IPS-18a (cell line): ENCODE results near the gene DRGX.

ENCODE experiments used
- H3K27ac ChIP-seq: one replicate; pipeline ENCODE4 v1.5.1; 2013; ENCODE audit warnings: low read length
- H3K27me3 ChIP-seq: one replicate; pipeline ENCODE4 v1.6.1; 2013; ENCODE audit warnings: mild to moderate bottlenecking, low read length; ENCODE audit not compliant: control insufficient read depth, insufficient read depth
- H3K36me3 ChIP-seq: one replicate; pipeline ENCODE4 v1.6.1; 2013; ENCODE audit warnings: low read depth, low read length; ENCODE audit not compliant: control insufficient read depth
- H3K4me1 ChIP-seq: one replicate; pipeline ENCODE4 v1.6.1; 2013; ENCODE audit warnings: low read depth, low read length; ENCODE audit not compliant: control insufficient read depth
- H3K4me3 ChIP-seq: one replicate; pipeline ENCODE4 v1.5.1; 2013; ENCODE audit warnings: low read length
- H3K9ac ChIP-seq: one replicate; pipeline ENCODE4 v1.6.1; 2013; ENCODE audit warnings: mild to moderate bottlenecking, low read length, moderate library complexity
- H3K9me3 ChIP-seq: one replicate; pipeline ENCODE4 v1.6.1; 2013; ENCODE audit warnings: low read depth, low read length; ENCODE audit not compliant: control insufficient read depth

Gene DRGX

DNA sequence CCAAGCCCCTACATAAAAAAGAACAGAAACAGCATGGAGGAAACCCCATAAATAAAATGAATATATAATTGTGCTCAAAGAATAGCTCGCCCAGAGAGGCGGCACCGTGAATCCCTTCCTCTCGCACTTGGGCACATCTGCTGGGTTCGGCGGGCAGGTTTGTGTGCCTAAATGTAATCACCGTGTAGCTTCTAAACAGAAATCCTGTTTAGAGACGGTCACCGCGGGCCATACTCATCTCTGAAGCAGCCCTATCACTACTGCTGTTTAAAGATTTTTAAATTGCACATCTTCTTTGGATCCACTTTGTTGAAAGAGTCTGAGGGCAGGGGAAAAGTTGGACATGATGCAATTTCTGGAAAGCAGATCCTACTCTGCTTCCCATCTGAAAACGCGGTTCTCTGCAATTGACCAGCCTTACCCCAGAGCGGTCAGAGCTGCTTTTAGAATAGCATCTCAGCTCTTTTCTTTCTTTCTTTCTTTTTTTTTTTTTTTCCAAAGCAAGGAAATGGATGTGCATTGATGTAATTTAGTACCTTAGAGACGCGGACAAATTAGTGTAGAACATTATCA is 6.4 kb downstream of the DRGX start:
- peaks cover 43% of the 10 kb centered on the region for H3K27me3 ChIP-seq
- H3K4me3 ChIP-seq = no peak overlapping the region
- H3K9me3 ChIP-seq = no peaks in the 10 kb centered on the region
- no peaks in the 10 kb centered on the region for H3K4me1 ChIP-seq
- no peaks in the 10 kb centered on the region for H3K36me3 ChIP-seq
- no peak overlapping the region for H3K27ac ChIP-seq
- no peak overlapping the region for H3K9ac ChIP-seq

DNA sequence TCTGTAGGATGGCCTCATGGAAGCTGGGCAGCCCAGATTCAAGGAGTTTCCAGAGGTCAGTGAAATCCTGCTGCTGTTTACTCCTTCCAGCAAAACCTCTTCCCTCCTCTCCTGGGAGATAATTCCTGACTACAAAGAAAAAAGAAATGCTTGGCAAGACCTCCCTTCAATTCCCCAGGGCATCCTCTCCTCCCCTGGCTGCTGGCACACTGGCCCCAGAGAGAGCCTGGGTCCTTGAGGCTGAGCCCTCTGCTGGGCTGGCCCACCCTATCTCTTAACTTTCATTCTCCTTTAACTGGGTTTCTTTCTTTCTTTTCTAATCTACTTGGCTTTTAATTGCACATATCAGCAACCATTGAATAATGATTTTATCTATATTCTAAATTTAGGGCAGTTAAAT is 7.7 kb downstream of the DRGX start:
- Histone ChIP-seq H3K27ac (no peak overlapping the region), H3K4me3 (no peak overlapping the region), H3K9me3 (no peaks in the 10 kb centered on the region), H3K27me3 (peaks cover 30% of the 10 kb centered on the region), H3K9ac (no peak overlapping the region), H3K4me1 (no peaks in the 10 kb centered on the region), H3K36me3 (no peaks in the 10 kb centered on the region)

DNA sequence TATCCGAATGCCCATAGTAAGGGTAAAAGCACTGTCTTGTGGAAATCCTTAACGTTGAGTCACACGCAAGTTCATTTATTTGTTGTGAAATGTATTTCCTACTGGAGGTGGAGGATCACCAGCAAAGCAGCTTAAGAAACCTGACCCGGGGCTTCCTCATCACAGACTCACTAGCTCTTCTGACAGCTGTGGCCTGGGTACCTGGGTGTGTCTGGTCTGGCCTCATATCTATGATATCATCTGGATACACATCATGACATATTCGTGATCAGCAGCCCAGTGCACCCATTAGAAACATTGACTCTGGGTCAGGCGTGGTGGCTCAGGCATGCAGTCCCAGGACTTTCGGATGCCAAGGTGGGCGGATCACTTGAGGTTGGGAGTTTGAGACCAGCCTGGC is 8.8 kb downstream of the DRGX start:
- Histone ChIP-seq H3K9me3 (no peaks in the 10 kb centered on the region), H3K27ac (no peak overlapping the region), H3K4me3 (no peak overlapping the region), H3K27me3 (peaks cover 19% of the 10 kb centered on the region), H3K9ac (no peak overlapping the region), H3K4me1 (no peaks in the 10 kb centered on the region), H3K36me3 (no peaks in the 10 kb centered on the region)

DNA sequence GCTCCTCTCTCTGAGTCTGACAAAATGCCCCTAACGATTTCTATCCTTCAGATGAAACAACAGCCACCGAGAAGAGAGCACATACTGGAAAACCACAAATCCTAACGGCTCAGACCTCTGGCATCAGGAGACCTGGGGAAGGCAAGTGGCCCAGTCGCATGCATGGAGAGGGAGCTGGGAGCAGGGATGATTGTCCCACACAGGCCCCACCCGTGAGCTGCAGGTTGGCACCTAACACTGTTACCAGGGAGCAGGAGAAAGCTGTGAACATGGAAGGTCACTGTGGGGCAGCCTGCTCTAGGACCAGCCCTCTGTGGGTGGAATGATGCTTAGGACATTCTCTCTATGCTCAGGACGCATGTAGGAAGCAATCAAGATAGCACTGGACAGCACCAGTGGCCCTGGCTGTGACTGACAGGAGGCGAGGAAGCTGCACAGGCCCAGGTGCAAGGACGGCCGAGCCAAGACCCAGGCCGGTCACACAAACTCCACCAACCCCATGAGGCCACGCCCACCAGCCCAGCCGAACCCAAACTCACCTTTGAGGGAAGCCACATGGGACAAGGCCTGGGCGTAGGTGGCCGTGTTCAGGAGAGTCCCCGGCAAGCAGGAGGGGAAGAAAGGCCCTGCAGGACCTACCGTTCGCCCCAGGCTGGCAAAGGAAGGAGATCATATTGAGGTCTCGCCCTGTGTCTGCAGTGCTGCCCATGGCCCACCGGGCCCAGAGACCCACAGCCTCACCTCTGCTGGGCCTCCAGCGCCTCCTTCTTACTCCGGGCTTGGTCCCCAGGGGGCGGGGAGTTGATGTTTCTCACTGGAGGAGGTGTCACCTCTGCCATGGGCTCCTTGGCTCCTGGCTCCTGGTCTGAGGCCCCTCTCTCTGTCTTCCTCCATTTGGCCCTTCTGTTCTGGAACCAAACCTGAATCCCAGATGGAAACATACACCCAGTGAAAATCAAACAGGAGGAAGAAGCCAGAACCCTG is 9.7 kb downstream of the DRGX start:
- no peaks in the 10 kb centered on the region for H3K9me3 ChIP-seq
- peaks cover 11% of the 10 kb centered on the region for H3K27me3 ChIP-seq
- H3K36me3 ChIP-seq = no peaks in the 10 kb centered on the region
- H3K4me1 ChIP-seq = no peaks in the 10 kb centered on the region
- H3K27ac ChIP-seq = no peak overlapping the region
- H3K4me3 ChIP-seq = no peak overlapping the region
- H3K9ac ChIP-seq = no peak overlapping the region

DNA sequence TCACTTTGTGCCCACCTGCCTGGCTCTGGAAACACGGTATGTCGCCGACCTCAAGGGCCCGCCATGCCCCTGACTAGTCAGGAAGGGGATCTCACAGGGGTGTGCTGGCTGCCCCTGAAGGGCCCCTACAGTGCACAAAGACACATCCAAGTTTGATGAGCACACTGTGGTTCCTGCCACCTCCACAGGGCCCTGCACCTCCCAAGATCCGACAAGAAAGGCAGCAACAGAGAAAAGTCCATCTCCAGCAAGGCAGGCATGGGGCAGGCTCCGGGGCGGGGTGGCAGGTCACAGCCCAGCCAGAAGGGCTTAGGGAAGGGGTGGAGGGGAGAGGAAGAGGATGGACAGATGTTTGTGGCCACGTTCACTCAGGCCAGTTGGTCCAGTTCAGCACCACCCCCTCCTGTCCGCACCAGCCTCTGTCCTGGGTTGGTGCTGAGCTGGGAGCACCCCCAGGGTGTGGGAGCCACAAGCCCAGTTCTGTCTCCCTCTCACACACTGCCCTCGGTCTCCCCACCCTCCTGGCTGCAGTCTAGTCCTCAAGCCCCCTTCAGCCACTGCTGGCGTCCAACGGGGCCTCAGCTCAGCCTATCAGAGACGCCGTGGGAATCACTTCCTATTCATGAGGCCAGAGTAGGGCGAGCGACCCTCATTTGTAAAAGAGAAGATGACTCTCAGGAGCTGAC is 11.5 kb downstream of the DRGX start:
- no peaks in the 10 kb centered on the region for H3K36me3 ChIP-seq
- no peaks in the 10 kb centered on the region for H3K9me3 ChIP-seq
- H3K4me3 ChIP-seq = no peak overlapping the region
- no peaks in the 10 kb centered on the region for H3K4me1 ChIP-seq
- no peak overlapping the region for H3K9ac ChIP-seq
- H3K27me3 ChIP-seq = no peaks in the 10 kb centered on the region
- H3K27ac ChIP-seq = no peak overlapping the region

DNA sequence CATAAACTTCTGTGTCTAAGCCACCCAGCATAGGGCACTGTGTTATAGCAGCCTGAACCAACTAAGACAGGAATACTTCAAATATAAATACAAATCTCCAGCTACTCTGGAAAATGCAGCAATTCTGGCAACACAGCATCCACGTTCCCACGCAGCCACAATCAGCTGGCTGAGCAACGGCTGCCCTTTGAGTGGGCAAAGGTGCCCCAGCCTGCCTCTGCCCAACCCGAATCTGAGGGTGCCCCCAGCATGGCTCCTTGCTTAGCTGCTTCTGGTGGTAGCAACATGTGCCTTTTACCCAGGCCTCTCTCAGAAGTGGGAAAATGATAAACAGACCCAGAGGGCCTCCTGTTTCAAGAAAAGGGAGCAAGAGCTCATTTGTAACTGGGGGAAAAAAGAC is 12.0 kb downstream of the DRGX start:
- H3K9me3 ChIP-seq = no peaks in the 10 kb centered on the region
- no peaks in the 10 kb centered on the region for H3K4me1 ChIP-seq

DNA sequence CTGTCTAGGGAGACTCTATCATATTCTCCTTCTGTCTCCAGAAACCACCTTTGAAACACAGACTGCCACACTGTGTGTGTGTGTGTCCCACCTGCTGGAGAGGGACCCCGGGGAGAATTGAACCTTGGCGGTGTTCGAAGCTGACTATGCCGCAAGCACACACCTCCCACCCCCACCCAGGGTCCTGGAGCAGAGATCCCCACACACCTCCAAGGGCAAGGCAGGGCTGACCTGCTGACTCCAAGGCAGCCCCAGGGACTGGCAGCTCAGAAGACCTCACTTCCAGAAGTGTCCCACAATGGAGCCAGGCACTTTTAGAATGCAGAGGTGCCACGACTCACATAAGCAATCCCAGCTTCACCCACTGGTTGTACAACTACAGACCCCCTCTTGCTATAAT is 13.1 kb downstream of the DRGX start:
- H3K4me3 ChIP-seq = no peak overlapping the region
- H3K4me1 ChIP-seq = no peaks in the 10 kb centered on the region
- H3K27me3 ChIP-seq = no peaks in the 10 kb centered on the region
- H3K9me3 ChIP-seq = no peaks in the 10 kb centered on the region
- no peaks in the 10 kb centered on the region for H3K36me3 ChIP-seq
- H3K9ac ChIP-seq = no peak overlapping the region
- no peak overlapping the region for H3K27ac ChIP-seq

More for the DNA sequence above, 12.0 kb downstream of the DRGX start:
- no peaks in the 10 kb centered on the region for H3K36me3 ChIP-seq
- H3K9ac ChIP-seq = no peak overlapping the region
- H3K27ac ChIP-seq = no peak overlapping the region
- H3K4me3 ChIP-seq = no peak overlapping the region
- no peaks in the 10 kb centered on the region for H3K27me3 ChIP-seq

DNA sequence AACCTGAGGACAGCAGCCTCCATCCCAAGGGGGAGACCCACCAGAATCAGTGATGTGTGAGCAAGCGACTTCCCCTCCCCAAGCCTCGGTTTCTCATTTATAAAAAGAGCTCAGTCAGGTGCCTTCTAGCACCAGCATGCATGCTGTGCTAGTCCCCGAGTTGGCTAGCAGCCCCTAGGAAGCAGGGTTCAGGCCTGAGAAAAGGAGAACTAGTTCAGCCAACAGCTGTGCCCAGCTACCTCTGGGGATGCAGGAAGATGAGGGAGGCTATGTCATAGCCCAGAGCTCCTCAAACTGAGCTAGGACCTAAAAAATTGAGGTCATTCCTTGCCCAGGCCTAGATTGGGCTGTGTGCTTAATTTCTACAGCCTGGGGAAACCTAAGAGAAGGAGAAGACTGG is 13.7 kb downstream of the DRGX start:
- no peaks in the 10 kb centered on the region for H3K27me3 ChIP-seq
- H3K9ac ChIP-seq = no peak overlapping the region
- H3K36me3 ChIP-seq = no peaks in the 10 kb centered on the region
- H3K4me3 ChIP-seq = no peak overlapping the region
- H3K9me3 ChIP-seq = no peaks in the 10 kb centered on the region
- no peak overlapping the region for H3K27ac ChIP-seq
- no peaks in the 10 kb centered on the region for H3K4me1 ChIP-seq

DNA sequence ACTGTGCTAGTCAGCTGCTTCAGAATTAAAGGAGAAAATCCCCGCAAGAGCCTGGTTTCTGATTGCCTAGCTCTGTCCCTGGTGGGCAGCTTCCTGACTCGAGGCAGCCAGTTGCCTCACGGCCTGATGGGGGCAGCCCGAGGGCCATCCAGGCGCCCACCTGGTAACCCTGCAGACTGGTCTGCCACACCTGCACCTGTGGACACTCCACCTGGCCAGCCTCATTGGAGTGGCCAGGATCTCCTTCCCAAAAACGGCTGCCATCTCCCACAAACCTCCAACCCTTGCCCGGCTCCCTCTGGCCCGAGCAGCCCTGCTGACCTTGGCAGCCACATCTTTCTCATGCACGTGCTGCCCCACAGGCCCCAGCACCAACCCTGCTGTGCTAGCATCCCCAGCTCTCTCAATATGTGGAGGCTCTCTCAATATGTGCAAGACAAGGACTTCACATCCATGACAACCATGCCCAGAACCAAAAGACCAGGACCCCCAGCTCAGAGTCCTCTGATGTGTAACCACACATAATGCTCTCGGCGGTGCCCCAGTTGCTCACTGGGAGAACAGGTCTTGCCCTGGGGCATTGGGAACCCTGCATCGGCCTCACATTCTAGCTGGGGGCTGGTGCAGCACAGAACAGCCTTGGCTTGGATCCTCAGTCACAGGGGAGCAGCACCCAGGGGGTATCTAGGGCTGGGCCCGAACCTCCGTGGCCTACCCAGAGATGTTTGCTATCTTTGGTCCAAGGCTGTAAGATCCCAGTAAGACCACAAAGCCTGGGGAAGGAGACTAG is 14.6 kb downstream of the DRGX start:
- H3K4me1 ChIP-seq = no peaks in the 10 kb centered on the region
- no peaks in the 10 kb centered on the region for H3K9me3 ChIP-seq
- no peak overlapping the region for H3K27ac ChIP-seq
- no peak overlapping the region for H3K4me3 ChIP-seq
- H3K36me3 ChIP-seq = no peaks in the 10 kb centered on the region
- H3K27me3 ChIP-seq = no peaks in the 10 kb centered on the region
- H3K9ac ChIP-seq = no peak overlapping the region

DNA sequence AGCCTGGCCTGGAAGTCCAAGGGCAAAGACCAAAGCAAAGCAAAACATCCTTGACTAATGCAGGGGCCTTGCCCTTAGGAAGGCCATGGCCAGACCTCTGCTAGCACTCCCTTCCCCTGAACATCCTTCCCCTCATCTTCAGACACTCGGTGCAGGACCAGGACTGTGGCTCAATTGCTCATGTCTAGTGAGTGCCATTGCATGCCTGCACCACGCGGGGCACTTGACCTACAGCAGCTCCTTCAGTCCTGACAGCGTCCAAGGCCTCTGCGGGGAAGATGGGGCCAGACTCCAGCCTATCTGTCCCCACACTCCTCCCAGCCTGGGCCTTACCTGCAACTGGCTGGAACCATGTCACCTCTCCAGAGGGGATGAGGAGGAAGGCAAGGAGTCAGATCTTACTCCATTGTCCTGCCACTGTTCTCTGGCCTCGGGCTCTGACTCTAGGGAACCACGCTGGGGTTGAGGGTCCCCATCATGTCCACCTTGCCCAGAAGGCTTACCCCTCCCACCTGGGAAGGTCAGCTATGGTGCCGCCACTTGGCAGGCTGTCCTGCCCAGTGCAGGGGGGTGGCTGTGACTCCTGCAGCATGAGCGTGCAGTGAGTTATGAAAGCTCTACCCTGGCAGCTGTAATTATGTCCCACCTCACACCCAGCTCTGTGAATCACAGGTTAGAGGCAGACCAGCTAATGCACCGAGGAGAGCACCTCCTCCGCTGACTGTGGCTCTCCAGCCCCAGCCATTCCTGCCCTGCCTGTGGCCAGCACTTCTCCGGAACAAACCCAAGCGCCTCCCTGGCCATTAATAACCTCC is 16.1 kb downstream of the DRGX start:
- Histone ChIP-seq H3K36me3 (no peaks in the 10 kb centered on the region), H3K27ac (no peak overlapping the region), H3K27me3 (no peaks in the 10 kb centered on the region), H3K4me1 (no peaks in the 10 kb centered on the region), H3K9ac (no peak overlapping the region), H3K4me3 (no peak overlapping the region), H3K9me3 (no peaks in the 10 kb centered on the region)
